Left renal cortex interstitium (tissue), 4 donors: Measurements from ENCODE around the gene TM7SF2. TPM values are rescaled to one million over a fixed set of nuclear protein-coding genes. Genes with fewer than 3 reads are reported as not detected.
A peak's percentile ranks its signal among the peaks of the same experiment; 100 is the strongest.

Experiments used
- DNase-seq, 4 donors: peaks; one replicate each; pipeline ENCODE4 v3.0.0-alpha.2; 2013; ENCODE audit warnings: low read depth in 4 of 4, low spot score in 2 of 4, missing footprints in 1 of 4
- polyA plus RNA-seq, 4 donors: library from polyadenylated mRNA; unstranded; fragments of 120-200 nt; gene quantifications; one replicate each; pipeline ENCODE4 v1.2.1, GENCODE V29; 2013; ENCODE audit not compliant: insufficient read length in 4 of 4

Gene TM7SF2
- polyA plus RNA-seq, 4 donors, result 77.8 to 101 (median 80.4) TPM

GRCh38 chr11:65127473-65128181 lies 16.0 kb downstream of the TM7SF2 start:
- DNase-seq, result no peak

GRCh38 chr11:65128182-65129145 lies 16.8 kb downstream of the TM7SF2 start:
- no peak for DNase-seq

GRCh38 chr11:65129649-65130441 lies 18.2 kb downstream of the TM7SF2 start:
- DNase-seq, result no peak

DNA sequence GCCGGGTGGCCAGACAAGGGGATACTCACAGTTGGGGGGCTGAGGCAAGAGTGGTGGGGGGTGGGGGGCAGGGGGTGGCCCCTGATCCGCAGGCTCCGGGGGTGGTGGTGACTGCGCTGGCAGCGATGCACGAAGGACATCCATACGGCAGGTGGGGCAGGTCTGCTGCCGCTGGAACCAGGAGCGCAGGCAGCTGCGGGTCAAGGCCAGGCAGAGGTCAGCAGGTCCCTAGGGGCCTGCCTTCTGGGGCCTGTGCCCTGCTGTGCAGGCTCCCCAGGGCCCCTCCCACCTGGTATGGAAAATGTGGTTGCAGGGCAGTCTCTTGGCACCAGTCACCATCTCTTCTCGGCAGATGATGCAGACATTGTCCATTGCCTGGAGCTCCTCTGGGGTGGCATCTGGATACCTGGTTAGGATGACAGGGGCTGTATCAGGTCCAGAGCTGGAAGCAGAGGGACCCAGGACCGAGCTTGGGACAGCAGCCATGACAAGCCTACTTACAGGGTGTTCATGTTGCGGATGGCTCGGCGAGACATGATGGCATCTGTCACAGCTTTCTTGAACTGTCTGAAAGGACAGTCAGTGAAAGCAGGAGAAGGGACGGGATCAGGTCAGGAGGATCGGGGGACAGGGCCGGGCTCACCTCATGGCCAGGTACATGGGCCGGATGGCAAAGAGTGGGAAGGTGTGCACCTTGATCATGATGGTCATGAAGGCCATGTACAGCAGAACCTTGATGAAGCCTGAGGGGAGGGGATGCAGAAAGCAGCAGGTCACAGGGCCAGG lies 19.2 kb downstream of the TM7SF2 start:
- no peak for DNase-seq

DNA sequence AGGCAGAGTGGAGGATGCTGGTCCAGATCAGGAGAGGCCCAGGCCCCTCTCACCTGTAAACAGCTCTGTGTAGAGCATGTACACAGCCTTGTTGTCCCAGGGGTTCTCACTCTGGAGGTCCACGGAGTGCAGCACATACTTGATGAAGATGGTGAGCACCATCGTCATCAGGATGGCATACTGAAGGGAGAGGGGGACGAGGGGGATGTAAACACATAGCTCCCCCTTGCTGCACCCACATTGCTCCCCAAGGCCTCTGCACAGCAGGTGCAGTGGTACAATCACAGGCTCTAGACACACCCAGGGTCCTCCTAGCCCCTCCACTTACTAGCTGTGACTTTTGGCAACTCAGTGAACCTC lies 19.7 kb downstream of the TM7SF2 start:
- DNase-seq, result no peak

- DNase-seq, result no peak
Observed at GRCh38 chr11:65131895-65132237, 20.2 kb downstream of the TM7SF2 start.

- no peak for DNase-seq
Observed at GRCh38 chr11:65132238-65132987, 20.7 kb downstream of the TM7SF2 start.

DNA sequence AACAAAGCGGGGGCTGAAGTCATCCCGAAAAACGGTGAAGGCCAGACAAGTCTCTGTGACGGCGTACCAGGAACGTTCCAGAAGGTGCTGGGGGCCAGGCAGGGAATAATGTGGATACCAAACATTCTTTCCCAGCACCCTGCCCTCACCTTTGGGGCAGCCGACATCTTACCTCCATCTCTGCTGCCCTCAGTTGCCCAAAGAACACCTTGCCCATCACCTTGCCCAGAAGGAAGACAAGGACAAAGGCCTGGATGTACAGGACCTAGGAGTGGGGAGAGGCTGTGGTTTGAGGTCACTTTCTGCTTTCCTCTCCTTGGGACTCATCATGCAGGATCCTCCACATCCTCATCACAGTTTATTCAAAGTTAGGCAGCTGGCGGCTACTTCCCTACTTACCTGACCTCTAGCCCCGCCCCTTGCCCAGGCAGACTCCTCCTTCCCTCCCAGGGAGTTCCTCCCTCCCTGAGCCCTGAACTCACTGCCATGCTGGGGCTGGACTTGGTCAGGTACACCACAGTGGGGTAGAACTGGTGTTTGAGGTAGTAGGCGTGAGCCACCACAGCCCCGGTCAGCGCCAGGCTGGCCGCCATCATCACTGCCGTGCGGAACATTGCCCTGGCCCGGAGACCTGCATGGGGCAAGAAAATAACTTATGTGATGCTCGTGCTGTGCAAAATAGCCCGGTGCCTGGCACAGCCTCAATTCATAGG lies 21.5 kb downstream of the TM7SF2 start:
- DNase-seq, result no peak

DNA sequence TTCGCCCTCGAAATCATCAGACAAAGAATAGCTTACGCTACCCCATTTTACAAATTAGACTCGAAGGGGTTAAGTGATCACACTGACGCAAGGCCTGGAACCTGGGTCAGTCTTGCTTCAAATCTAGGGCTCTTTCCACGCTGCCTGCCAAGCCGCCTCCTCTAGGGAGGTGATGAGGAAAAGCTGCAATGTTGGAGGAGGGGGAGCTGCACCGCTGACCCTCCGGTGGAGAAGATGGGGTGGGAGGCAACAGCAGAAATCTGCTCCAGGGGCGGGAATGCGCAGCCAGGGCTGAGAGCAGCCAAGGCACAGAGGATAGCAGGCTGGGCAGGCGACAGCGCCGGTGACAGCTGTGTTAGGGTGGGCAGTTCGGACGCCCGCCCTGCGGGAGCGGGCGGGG lies 22.1 kb downstream of the TM7SF2 start:
- no peak for DNase-seq

- DNase-seq, result peak; percentile 84 to 97 (median 90)
Observed at GRCh38 chr11:65134240-65134951, 22.7 kb downstream of the TM7SF2 start, which contains the start of gene SYVN1. Gene SYVN1, minus strand, starts transcription at chr11:65134519. Its CDS starts 918 bp downstream, at chr11:65133601.

DNA sequence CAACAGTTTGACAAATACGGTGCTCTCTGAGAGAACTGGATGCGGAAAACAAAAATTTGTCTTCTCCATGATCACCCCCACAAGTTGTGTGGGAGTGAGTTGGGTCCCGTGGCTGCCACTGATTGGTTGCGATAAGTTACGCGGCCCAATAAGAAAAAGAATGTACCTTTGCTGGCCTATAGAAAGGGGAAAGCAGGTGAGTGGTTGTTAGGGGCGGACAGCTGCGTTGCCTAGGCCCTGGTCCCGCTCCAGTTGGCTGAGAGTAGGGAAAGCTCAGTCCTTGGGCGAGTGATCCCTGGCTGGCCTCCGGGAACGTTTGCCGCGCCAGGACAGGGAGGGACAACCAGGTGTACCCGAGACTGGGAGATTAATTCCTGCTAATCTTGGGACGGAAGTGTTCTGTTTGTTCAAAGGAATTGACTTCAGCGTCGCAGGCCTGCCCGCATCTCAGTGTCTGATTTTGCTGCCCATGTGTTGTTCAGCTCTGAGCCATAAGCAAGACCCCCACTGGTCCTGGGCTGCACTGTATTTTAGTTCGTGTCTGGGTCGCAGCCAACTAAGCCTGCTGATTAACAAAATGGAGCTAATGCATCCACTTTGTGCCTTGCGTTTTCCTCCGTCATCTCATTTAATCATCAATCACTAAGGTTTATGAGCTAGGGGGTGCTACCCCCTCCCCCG lies 23.4 kb downstream of the TM7SF2 start:
- DNase-seq, result peak in 3 of 4 donors; percentile 91 to 94 (median 92)

DNA sequence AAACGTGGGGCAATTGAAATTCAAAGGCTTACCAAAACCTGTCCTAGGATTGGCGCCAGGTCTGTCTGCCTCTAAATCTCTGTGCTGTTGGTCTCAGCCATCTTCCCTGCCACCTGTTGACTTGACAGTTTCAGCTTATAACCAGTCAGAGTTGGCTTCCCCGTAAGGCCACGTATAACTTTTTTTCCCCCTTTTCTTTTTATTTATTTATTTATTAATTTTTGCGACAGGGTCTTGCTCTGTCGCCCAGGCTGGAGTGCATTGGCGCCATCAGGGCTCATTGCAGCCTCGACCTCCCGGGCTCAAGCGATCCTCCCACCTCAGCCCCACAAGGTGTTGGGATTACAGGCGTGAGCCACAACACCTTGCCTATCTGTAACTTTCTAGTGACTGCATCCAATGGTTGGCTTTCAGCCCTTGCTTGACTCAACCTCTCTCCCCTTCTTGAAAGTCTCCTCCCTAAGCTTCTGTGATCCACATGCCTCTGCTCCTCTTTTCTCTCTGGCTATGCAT lies 24.0 kb downstream of the TM7SF2 start:
- no peak for DNase-seq

GRCh38 chr11:65136515-65137096 lies 24.9 kb downstream of the TM7SF2 start:
- no peak for DNase-seq

GRCh38 chr11:65141896-65142494 lies 30.3 kb downstream of the TM7SF2 start:
- DNase-seq, result no peak

DNA sequence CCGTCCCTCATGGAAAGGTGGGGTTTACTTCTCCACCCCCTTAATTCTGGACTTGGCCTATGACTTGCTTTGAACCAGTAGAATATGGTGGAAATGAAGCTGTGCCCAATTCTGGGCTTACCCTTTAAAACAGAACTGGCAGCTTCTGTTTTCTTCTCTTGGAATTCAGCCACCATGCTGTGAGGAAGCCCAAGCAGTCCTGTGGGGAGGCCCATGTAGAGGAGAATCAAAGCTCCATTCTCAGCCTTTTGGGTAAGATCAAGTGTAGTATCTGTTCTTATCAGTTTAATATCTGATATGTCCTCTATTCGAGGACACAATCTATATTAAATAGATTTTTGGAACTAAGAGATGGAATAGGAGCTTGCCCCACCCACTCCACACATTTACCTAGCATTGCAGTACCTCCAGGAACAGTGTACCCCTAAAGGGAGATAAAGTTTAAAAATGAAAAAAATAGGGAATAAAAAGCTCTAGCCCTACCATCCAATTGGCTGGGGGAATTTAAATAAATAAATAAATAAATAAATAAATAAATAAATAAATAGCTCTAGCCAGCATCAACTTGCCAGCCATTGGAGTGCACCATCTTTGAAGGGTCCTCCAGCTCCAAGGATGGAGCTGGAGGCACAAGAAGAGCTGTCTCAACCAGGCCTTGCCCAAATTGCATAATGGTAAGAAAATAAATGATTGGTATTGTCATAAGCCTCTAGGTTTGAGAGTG lies 35.8 kb downstream of the TM7SF2 start:
- no peak for DNase-seq

- no peak for DNase-seq
Observed at GRCh38 chr11:65148657-65149056, 37.0 kb downstream of the TM7SF2 start.
